VCaP (cell line): ENCODE measurements around the gene PARVB.

Source experiments
- H3K27ac ChIP-seq: fragments of 450-650 bp; 2 replicates; pipeline ENCODE4 v1.5.1; 2017
- CTCF ChIP-seq: fragments of 450-650 bp; conservative IDR thresholded peaks from 2 replicates; pipeline ENCODE4 v1.5.1; 2017; ENCODE audit warnings: mild to moderate bottlenecking, moderate library complexity

The PARVB gene

GRCh38 chr22:44098021-44098739 lies 74.1 kb downstream of the PARVB start:
- no peak overlapping the region for H3K27ac ChIP-seq
- TF ChIP-seq CTCF = no peak

DNA sequence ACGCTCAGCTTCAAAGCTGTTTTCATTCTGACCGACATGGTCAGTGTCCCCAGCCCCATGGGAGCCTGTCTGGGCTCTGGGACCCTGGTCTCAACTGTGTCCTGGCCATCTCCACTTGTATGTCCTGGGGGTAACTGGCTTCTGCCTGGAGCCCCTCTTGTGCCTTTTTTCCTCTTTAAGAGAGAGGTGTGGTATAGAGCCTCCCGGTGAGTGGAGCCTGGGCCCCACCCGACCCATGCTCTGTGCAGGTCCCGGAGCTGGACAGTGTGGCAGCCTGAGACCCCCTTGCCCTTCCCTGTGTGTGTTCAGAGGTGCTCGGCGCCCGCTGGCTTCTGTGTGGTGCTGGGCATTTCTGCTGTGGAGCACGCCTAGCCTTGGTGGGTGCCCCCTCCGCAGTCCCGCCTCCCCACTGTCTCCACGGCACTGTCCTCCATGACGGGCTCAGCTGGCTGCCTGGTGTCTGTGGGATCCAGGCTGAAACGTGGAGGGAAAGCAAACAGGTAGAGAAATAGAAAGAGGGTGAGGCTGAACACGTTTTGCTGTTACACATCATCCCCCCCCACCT lies 74.9 kb downstream of the PARVB start:
- H3K27ac ChIP-seq = no peak overlapping the region
- TF ChIP-seq CTCF = no peak

DNA sequence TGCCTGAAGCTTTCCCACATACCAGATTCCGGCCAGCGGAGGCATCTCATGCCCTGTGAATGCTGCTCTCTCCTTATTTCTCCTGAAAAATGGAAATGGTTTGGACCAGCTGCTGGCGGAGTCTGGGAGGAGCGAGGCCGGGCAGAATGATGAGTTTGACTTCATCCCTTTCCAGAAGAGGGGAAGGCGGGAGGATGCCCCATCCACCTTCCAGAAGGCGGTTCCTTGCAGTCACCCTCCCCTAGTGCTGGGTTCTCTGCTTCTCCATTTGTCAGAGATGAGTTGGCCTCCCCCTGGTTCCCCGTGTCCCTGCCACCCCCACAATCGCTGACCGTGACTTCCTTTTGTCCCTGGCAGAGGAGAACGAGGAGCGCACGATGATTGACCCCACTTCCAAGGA lies 75.6 kb downstream of the PARVB start:
- TF ChIP-seq CTCF = no peak
- H3K27ac ChIP-seq = no peak overlapping the region

GRCh38 chr22:44100411-44100810 lies 76.3 kb downstream of the PARVB start:
- no peak for TF ChIP-seq CTCF
- H3K27ac ChIP-seq = no peak overlapping the region

GRCh38 chr22:44102121-44102520 lies 78.0 kb downstream of the PARVB start:
- H3K27ac ChIP-seq = no peak overlapping the region
- TF ChIP-seq CTCF = no peak

- TF ChIP-seq CTCF = no peak
- no peak overlapping the region for H3K27ac ChIP-seq
Observed at GRCh38 chr22:44102856-44103255, 78.8 kb downstream of the PARVB start.

DNA sequence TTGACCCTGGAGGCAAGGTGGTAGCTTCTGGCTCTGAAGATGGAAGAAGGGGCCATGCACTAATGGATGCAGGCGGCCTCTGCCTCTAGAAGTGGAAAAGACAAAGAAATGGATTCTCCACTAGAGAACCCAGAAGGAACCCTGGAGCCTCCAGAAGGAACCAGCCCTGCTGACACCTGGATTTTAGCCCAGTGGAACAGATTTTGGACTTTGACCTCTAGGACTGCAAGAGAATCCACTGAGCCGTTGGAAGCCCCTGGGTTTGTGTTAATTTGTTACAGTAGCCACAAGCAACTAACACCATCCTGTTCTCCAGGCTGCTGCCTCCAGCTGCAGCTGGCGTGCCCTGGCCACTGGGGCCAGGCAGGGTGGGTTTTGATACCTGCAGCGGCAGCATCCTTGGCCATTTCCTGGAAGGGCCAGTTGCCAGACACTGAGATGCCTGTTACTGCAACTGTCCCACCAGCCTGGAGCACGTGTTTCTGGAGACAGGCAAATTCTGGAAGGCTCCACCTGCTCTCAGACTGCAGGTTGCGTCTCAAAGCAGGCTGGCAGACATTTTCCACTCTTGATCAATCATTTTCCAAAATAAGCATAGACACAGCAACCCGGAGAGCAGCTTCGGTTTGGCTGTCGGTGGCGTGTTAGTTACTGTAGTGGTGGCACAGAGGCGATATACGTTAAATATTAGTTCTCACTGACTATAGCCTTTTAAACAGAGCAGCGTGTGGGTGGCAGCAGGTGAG lies 79.8 kb downstream of the PARVB start:
- H3K27ac ChIP-seq = no peak overlapping the region
- no peak for TF ChIP-seq CTCF
